ENCODE measurements around the gene ASPN.

- TF ChIP-seq CTCF (conservative IDR thresholded peaks at IDR 0.05; ENCODE audit: low read length), result no peak
- no peak for TF ChIP-seq EZH2phosphoT487 (IDR thresholded peaks at IDR 0.05; ENCODE audit: borderline replicate concordance, low read depth, low read length)
Observed at GRCh38 chr9:92507496-92507895, 25.2 kb upstream of the ASPN start.
